NCI-H524 (cell line): ENCODE results near the gene MLPH.
"Not testable (repeated sequence)": the region's sequence is repeated elsewhere in the genome, so short reads cannot be mapped to it uniquely, and the experiment has no call there.

Experiments
- DNase-seq, 2 experiments: peaks; one replicate each; lab custom pipeline; 2025; lab: John Stamatoyannopoulos, UW

MLPH gene

DNA sequence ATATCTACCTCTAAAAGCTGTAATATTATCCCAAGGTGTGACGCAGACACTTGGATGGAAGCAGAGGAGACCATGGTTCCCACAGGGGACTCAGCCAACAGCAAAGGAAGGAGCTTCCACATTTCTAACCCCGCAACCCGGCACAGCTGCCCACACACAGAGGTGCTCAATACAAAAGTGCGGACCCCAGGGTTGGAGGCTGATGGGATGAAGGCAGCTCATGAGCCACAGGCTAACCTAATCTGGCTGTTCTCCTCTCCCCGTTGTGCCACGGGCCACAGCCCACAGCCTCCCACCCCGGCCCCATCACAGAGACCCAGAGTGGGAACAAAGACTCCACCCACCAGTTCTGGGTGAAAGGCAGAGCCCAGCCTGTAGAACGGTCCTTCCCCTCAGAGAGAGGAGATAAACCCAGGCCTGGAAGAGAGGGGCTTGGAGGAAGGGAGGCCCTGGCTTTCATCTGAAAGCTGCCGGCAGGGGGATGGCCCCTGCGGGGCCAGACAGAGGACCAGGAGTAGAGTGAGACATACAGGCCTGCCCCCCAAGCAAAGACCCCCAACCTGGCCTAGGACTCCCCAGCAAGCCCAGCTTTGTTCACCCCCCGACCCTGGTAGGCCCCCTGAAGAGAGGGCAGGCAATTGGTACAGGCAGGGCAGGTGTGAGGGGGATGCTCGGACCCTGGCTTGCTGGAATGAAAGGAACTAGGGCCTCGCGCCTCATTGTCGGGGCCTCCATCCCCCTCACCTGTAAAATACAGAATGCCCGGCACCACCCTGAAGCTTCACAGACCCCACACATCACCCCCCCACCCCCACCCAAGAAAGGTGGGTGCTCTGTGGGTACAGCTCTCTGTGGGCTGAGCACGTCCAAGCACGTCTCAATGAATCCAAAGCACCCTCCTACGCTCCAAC is 96.6 kb downstream of the MLPH start:
- no peak for DNase-seq

- no peak for DNase-seq
Observed at GRCh38 chr2:237585590-237586221, 98.7 kb downstream of the MLPH start.

GRCh38 chr2:237588044-237588696 is 101.1 kb downstream of the MLPH start:
- DNase-seq = no peak

DNA sequence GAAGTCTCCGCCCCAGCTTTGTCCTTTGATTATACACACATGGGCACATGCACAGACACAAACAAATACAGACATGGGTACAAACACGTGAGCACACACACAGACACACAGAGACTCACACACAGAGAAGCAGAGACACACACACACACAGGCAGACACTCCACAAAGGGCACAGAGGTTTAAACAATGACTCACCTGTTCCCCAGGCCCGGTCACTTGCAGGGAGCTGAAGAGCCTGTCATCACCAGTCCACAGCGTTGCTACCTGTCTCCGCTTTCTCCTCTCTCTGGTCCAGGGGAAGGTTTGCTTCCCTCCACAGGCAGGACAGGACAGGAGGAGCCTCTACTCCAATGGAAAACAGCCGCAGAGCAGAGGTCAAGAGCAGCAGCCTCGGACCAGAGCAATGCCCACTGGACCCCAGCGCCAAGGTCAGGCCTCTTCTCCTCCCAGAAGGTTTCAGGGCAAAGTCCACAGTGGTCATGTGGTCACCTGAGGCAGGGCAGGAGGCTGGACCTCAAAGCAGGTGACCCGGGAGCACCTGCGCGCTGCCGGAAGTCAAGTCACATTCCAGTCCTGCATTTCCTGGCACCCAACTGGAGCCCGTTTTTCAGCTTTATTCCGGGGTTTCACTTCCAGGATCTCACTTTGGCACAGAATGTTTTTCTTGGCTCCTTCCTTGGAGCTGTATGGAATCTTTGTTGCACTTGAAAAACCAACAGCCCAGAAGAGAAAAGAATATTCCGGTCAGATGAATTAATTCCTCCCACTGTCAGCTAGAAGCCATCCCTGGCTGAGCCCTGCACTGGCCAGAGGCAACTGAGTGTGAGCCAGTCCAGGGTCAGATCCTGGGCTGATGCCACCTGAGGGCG is 103.5 kb downstream of the MLPH start, which contains the start of gene RAB17:
TSS of gene RAB17 (minus strand) at position 463 of the 869 bp plus-strand sequence. CDS start 4,580 bp downstream, outside the sequence.
- no peak for DNase-seq

DNA sequence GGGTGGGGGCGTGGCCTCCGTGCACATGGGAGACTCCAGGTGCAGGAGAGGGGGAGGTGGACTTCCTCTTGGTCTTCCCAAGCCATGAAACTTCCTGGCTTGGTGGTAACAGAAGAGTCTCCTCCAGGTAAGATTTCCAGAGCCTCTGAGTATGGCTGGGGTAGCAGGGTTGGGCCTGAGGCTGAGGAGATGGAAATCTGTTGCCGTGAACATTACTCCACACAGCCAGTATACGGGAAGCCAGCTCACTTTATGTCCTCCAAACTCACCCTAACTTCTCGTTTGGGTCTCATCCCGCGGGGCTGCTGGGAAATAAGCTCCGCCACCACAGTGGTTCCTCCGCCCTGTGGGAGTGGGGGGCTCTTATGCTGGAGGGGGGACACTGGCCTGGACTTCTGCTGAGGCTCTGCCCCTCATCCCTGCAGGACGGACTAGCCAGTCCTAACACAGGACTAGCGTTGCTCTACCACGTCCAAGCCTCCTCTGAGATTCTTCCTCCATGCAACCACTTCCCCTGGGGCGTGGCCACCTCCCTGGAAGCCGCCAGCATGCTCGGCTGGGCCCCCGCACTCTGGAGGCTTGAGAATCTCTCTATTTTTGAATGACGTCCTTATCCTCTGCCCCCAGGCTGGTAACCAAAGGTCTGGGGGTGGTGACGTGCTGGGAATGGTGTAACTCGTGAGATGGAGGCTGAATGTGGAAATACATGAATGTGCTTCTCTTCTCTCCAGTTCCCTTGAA is 104.3 kb downstream of the MLPH start:
- no peak for DNase-seq

DNA sequence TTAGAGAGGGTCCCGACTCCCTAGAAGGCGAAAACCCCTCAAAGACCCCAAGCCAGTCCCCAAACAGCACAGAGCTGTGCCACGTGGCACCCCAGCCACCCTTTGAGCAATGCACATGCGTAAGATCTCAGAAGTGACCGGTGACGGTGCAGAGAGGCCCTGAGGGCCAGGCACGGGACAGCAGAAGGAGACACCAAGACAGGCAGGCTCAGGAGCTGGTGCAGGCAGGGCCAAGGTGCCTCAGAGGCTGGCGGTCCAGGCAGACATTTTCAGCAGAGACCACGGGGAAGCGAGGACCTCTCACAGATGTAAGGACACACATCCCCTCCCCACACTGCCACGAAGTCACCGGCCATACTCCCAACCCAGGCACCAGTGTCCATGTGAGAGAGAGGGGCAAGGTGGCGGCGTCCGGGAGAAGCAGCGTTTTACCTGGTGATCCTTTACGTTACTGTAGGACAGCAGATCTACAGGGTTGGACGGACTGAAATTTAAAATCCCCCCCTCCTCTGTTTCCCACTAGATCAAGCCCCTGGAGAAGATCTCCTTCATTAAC is 105.5 kb downstream of the MLPH start:
- no peak for DNase-seq

GRCh38 chr2:237593036-237593435 is 106.0 kb downstream of the MLPH start:
- DNase-seq = no peak

GRCh38 chr2:237593596-237594320 is 106.7 kb downstream of the MLPH start:
- DNase-seq = peak; percentile 49 to 80

DNA sequence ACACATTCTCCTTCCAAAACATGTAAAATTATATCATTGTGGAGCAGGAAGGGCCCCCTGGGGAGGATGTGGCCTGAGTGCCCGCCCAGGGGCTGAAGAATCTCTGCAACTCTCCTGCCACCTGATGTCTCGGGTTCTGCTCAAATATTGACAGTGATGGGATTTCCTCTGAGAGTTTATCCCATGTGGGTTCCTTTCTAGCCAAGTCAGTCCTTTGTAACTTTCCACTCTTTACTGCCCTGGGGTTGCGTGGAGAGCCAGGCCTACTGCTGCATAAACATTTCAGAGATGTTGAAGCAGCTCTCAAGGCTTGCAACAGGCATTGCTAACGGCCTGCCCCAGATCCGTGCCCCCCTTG is 107.4 kb downstream of the MLPH start:
- DNase-seq = no peak

DNA sequence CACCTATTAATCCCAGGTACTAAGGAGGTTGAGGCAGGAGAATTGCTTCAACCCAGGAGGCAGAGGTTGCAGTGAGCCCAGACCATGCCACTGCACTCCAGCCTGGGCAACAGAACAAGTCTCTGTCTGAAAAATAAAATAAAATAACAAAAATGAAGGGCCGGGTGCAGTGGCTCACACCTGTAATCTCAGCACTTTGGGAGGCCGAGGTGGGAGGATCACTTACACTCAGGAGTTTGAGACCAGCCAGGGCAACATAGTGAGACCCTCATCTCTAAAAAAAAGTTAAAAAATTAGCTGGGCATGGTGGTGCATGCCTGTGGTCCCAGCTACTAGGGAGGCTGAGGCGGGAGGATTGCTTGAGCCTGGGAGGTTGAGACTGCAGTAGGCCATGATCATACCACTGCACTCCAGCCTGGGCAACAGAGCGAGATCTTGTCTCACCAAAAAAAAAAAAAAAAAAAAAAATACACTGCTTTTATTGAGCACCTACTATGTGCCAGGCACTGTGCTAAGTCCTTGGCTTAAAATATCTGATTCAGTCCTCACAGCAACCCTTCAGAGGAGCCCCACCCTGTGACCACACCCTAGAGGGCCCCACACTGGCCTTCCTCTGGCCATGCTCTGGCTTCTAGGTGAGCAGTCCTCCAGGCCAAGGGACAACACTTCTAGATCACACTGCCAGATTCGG is 108.9 kb downstream of the MLPH start:
- DNase-seq = not testable (repeated sequence)

DNA sequence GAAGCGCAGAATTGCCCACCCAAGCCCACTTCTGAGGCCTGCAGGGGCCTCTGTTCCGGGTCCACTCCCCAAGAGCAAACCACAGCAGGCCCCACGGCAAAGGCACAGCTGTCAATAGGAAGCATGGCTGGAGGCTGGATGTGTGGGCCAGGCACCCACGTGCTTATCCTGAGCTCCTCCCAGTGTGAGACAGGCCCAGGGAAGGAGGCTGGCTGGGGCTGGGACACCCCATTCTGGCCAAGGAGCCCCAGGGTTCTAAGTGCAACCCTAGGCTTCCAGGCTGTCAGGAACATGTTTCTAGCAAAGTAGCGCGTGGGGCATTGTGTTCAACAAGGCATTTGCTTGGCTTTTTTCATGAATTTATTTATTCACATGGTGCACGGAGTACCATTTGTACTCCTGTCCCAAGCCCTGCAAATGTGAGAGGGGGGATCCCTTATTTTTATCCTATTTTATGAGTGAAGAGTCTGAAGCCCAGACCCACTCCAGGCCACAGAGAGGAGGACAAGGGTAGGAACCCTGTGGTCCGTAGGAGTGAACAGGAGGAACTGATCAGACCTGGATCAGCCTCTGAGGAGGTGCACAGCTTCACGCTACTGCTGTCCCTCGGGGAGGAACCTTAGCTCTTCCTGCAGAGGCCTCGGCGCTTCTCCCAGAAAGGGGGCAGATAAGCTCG is 109.6 kb downstream of the MLPH start:
- no peak for DNase-seq

DNA sequence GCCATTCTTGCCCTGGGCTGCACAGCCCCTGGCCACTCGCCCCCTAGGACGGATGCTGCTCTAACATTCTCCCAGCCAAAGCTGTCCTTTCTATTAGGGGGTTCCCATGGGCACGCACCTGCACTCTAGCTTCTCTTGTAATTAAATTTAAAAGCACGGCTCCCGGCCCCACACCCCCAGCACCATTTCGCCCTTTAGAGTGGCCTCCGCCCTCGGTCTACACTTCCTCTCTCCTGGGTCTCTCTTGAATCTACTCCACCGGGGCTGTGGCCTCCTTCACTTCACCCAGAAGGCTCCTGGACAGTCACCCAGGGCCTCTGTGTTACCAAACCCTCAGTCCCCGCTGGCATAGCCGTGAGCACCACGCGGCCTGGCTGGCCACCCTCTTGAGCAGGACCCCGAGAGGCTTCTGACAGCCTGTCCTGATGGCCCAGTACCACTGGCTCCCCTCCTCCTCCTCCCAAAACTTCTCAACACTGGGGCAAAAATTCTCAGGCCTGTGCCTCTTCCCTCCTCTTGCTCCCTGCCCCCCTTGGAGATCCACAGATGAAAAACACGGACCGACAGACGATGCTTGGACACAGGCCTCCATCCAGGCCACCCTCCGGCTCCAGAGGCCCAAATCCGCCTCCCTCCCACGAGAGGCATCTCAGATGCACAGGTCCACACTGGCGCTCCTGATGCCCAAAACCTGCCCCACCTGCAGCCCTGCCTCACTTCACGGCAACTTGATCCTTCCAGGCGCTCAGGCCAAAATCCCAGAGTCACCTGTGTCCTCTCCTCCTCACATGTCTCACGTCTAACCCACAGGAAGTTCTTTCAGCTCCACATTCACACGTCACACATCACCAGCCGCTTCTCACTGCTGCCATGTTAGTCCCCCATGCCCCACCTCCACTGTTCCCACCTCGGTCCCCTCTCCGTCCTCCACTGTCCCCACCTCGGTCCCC is 110.4 kb downstream of the MLPH start:
- DNase-seq = no peak

GRCh38 chr2:237598468-237599208 is 111.6 kb downstream of the MLPH start:
- peak; percentile 38 to 86 for DNase-seq

DNA sequence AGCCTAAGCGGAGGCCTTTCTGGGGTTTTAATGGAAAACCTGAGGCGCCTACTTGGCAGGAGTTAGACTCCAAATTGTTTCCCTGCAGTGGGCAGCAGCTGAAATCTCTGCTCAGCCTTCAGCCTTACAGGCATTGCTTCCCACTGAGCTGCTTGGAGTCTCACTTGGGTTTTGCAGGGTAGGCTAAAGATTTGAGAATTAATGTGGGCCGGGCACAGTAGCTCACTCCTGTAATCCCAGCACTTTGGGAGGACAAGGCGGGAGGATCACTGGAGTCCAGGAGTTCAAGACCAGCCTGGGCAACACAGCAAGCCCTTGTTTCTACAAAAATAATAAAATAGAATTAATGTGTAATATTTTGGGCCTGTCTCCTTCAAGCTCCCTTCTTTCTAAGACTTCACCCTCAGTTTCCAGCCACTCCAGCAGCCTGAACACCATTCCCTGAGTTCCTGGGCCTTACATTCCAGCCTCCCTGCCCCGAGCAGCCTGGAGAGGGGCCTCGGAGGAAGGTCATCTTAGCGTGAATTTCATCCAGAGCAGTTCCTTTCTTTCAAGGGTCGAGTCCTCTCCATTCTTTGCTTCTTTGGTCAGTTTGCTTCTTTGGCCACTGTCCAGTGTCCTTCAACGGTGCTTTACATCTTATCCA is 112.5 kb downstream of the MLPH start:
- peak in 1 of 2 experiments; percentile 30 for DNase-seq

DNA sequence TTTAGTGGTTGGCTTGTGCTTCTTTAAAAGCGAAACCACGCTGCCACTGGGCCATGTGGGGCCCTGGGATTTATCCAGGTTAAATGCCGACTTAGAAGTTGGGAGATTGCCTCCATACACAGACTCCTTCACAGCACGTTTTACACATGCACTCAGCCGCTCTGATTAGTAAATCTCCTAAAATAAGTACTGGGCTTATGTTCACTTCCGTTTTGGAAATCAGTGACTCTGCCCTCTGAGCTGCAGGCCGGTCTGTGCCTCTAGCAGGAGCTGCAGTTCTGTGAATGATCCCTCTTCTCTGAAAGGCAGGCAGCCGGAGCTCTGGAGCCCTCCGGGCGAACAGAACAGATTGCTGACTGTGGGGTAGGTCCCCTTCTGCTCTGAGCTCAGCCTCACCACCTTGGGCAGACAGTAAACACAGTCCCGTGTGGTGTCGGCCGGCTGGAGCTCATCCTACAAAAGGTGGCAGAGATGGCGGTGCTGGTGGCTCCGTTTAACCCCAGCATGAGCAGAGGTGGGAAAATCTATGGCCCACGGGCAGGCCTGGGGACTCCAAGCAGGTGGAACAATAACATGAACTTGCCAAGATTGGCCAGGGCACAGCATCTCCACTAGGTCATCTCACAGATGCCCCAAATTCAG is 113.3 kb downstream of the MLPH start:
- DNase-seq = peak; percentile 50 to 91
